Erythroblast (primary cell): ENCODE results near the gene FRMD3.

Experiments
- DNase-seq, 2 experiments: peaks; one replicate each; lab custom pipeline; 2025; lab: John Stamatoyannopoulos, UW
- GATA1 ChIP-seq: IDR thresholded peaks from 2 replicates; pipeline ENCODE4 v1.6.1; 2011; ENCODE audit warnings: low read depth, mild to moderate bottlenecking, control low read depth, low read length, moderate library complexity
- POLR2A ChIP-seq: IDR thresholded peaks from 2 replicates; pipeline ENCODE4 v1.6.1; 2011; ENCODE audit warnings: mild to moderate bottlenecking, low read length

FRMD3 gene

GRCh38 chr9:83266666-83267496 lies 271.3 kb downstream of the FRMD3 start:
- DNase-seq = no peak
- no peak for TF ChIP-seq POLR2A
- no peak for TF ChIP-seq GATA1

- no peak for TF ChIP-seq POLR2A
- no peak for TF ChIP-seq GATA1
- DNase-seq = no peak
Measured at GRCh38 chr9:83266331-83266665, 271.9 kb downstream of the FRMD3 start.

- DNase-seq = no peak
- TF ChIP-seq POLR2A (no peak), GATA1 (no peak)
Measured at GRCh38 chr9:83264315-83264714, 273.9 kb downstream of the FRMD3 start.

- no peak for TF ChIP-seq POLR2A
- TF ChIP-seq GATA1 = no peak
- DNase-seq = no peak
Measured at GRCh38 chr9:83259558-83259957, 278.6 kb downstream of the FRMD3 start.

GRCh38 chr9:83257937-83258891 lies 280.0 kb downstream of the FRMD3 start:
- TF ChIP-seq POLR2A = no peak
- no peak for TF ChIP-seq GATA1
- DNase-seq = no peak

GRCh38 chr9:83247732-83248131 lies 290.5 kb downstream of the FRMD3 start:
- no peak for DNase-seq
- no peak for TF ChIP-seq GATA1
- TF ChIP-seq POLR2A = no peak

- TF ChIP-seq POLR2A (no peak), GATA1 (no peak)
- DNase-seq = no peak
Measured at GRCh38 chr9:83245979-83246659, 292.1 kb downstream of the FRMD3 start.

- no peak for DNase-seq
- TF ChIP-seq GATA1 (no peak), POLR2A (no peak)
Measured at GRCh38 chr9:83242066-83242465, 296.1 kb downstream of the FRMD3 start.

- TF ChIP-seq GATA1 (no peak), POLR2A (no peak)
- DNase-seq = no peak
Measured at GRCh38 chr9:83240671-83241070, 297.5 kb downstream of the FRMD3 start.

- no peak for DNase-seq
Measured at GRCh38 chr9:83239747-83240146, 298.5 kb downstream of the FRMD3 start.

GRCh38 chr9:83238871-83239640 lies 299.1 kb downstream of the FRMD3 start:
- TF ChIP-seq GATA1 (no peak), POLR2A (no peak)
- DNase-seq = no peak

More at GRCh38 chr9:83239747-83240146, 298.5 kb downstream of the FRMD3 start:
- TF ChIP-seq GATA1 (no peak), POLR2A (no peak)

GRCh38 chr9:83236029-83236696 lies 302.0 kb downstream of the FRMD3 start:
- TF ChIP-seq GATA1 (no peak), POLR2A (no peak)
- no peak for DNase-seq

GRCh38 chr9:83235526-83235925 lies 302.7 kb downstream of the FRMD3 start:
- no peak for TF ChIP-seq POLR2A
- no peak for TF ChIP-seq GATA1

More at GRCh38 chr9:83235526-83235925, 302.7 kb downstream of the FRMD3 start:
- DNase-seq = no peak
